H9 (cell line): ENCODE data around the gene SNORC. TPM values are rescaled to one million over a fixed set of nuclear protein-coding genes. Genes with fewer than 3 reads are reported as not detected.
A peak's percentile ranks its signal among the peaks of the same experiment; 100 is the strongest.

Source experiments
- DNase-seq: peaks from one replicate; pipeline ENCODE4 v3.0.0-alpha.2; 2017
- H2AFZ ChIP-seq: one replicate; pipeline ENCODE4 v1.6.1; 2013; ENCODE audit warnings: mild to moderate bottlenecking, low read length, control low read depth, moderate library complexity
- H2AK5ac ChIP-seq: 2 replicates; pipeline ENCODE4 v1.6.1; 2013; ENCODE audit warnings: low read length, control low read depth, mixed read lengths; ENCODE audit not compliant: insufficient read length
- H2BK120ac ChIP-seq: one replicate; pipeline ENCODE4 v1.6.1; 2013; ENCODE audit warnings: low read depth, mild to moderate bottlenecking, low read length, control low read depth, inconsistent platforms; ENCODE audit not compliant: poor library complexity, severe bottlenecking
- H2BK12ac ChIP-seq: 2 replicates; pipeline ENCODE4 v1.6.1; 2013; ENCODE audit warnings: low read length, control low read depth, mixed read lengths, low read depth; ENCODE audit not compliant: insufficient read length
- H2BK15ac ChIP-seq: 2 replicates; pipeline ENCODE4 v1.6.1; 2013; ENCODE audit warnings: low read depth, low read length, control low read depth
- H2BK20ac ChIP-seq: one replicate; pipeline ENCODE4 v1.6.1; 2013; ENCODE audit warnings: low read depth, mild to moderate bottlenecking, low read length, control low read depth, inconsistent platforms; ENCODE audit not compliant: poor library complexity, severe bottlenecking
- H2BK5ac ChIP-seq: 2 replicates; pipeline ENCODE4 v1.6.1; 2013; ENCODE audit warnings: low read length, control low read depth, mixed read lengths; ENCODE audit not compliant: insufficient read length
- H3K14ac ChIP-seq: 2 replicates; pipeline ENCODE4 v1.6.1; 2013; ENCODE audit warnings: low read length, control low read depth; ENCODE audit not compliant: insufficient read depth
- H3K18ac ChIP-seq: 2 replicates; pipeline ENCODE4 v1.6.1; 2013; ENCODE audit warnings: low read depth, mild to moderate bottlenecking, mixed read lengths, low read length, control low read depth; ENCODE audit not compliant: insufficient read length
- H3K23ac ChIP-seq: 2 replicates; pipeline ENCODE4 v1.6.1; 2013; ENCODE audit warnings: low read length, control low read depth, mixed read lengths, low read depth; ENCODE audit not compliant: insufficient read length
- H3K23me2 ChIP-seq: 2 replicates; pipeline ENCODE4 v1.6.1; 2013; ENCODE audit warnings: low read depth, mild to moderate bottlenecking, mixed read lengths, low read length, control low read depth; ENCODE audit not compliant: insufficient read length, poor library complexity, severe bottlenecking
- H3K27ac ChIP-seq: 2 replicates; pipeline ENCODE4 v1.5.1; 2013; ENCODE audit warnings: low read length, control low read depth, mixed read lengths, low read depth; ENCODE audit not compliant: insufficient read length
- H3K27me3 ChIP-seq: 2 replicates; pipeline ENCODE4 v1.6.1; 2013; ENCODE audit warnings: low read length, control low read depth, inconsistent platforms; ENCODE audit not compliant: insufficient read depth
- H3K4ac ChIP-seq: 2 replicates; pipeline ENCODE4 v1.6.1; 2013; ENCODE audit warnings: low read depth, mild to moderate bottlenecking, control low read depth, inconsistent platforms, low read length, moderate library complexity
- H3K4me1 ChIP-seq: 2 replicates; pipeline ENCODE4 v1.6.1; 2013; ENCODE audit warnings: low read length, control low read depth, inconsistent platforms; ENCODE audit not compliant: insufficient read depth
- H3K4me2 ChIP-seq: 2 replicates; pipeline ENCODE4 v1.6.1; 2013; ENCODE audit warnings: low read length, control low read depth, mixed read lengths; ENCODE audit not compliant: insufficient read length, insufficient read depth
- H3K56ac ChIP-seq: 2 replicates; pipeline ENCODE4 v1.6.1; 2013; ENCODE audit warnings: low read depth, mild to moderate bottlenecking, mixed read lengths, low read length, control low read depth; ENCODE audit not compliant: insufficient read length
- H3K79me1 ChIP-seq: 2 replicates; pipeline ENCODE4 v1.6.1; 2013; ENCODE audit warnings: low read depth, mild to moderate bottlenecking, moderate library complexity, low read length, control low read depth, inconsistent platforms; ENCODE audit not compliant: insufficient read depth, poor library complexity, severe bottlenecking
- H3K79me2 ChIP-seq: 2 replicates; pipeline ENCODE4 v1.6.1; 2013; ENCODE audit warnings: low read length, control low read depth, inconsistent platforms; ENCODE audit not compliant: insufficient read depth
- H3K9ac ChIP-seq: 2 replicates; pipeline ENCODE4 v1.6.1; 2013; ENCODE audit warnings: low read length, control low read depth, mixed read lengths; ENCODE audit not compliant: insufficient read length; ENCODE audit errors: extremely low read depth
- H3K9me3 ChIP-seq: one replicate; pipeline ENCODE4 v1.6.1; 2013; ENCODE audit warnings: low read depth, low read length, inconsistent platforms; ENCODE audit not compliant: control insufficient read depth
- H3T11ph ChIP-seq: one replicate; pipeline ENCODE4 v1.6.1; 2013; ENCODE audit warnings: mild to moderate bottlenecking, low read length, control low read depth, inconsistent platforms
- H4K20me1 ChIP-seq: one replicate; pipeline ENCODE4 v1.6.1; 2013; ENCODE audit not compliant: control insufficient read depth, insufficient read length, insufficient read depth
- H4K5ac ChIP-seq: 2 replicates; pipeline ENCODE4 v1.6.1; 2013; ENCODE audit warnings: low read depth, mild to moderate bottlenecking, mixed read lengths, low read length, control low read depth; ENCODE audit not compliant: insufficient read length
- H4K8ac ChIP-seq: replicated peaks from 2 replicates; pipeline ENCODE4 v1.6.1; 2013; ENCODE audit warnings: low read length, control low read depth, mixed read lengths, low read depth; ENCODE audit not compliant: insufficient read length
- H4K91ac ChIP-seq: 2 replicates; pipeline ENCODE4 v1.6.1; 2013; ENCODE audit warnings: low read depth, mild to moderate bottlenecking, moderate library complexity, mixed read lengths, low read length, control low read depth; ENCODE audit not compliant: insufficient read length
- H3K27ac Mint-ChIP-seq, 3 experiments: 2 replicates in 2 of 3; 3 replicates in 1 of 3; pipeline ENCODE4 v1.8.0; 2020 to 2021; ENCODE audit warnings: mixed read lengths in 3 of 3, mild to moderate bottlenecking in 1 of 3, moderate library complexity in 1 of 3
- H3K27me3 Mint-ChIP-seq: 2 replicates; pipeline ENCODE4 v1.8.0; 2021; ENCODE audit warnings: low read depth, mild to moderate bottlenecking, moderate library complexity, mixed read lengths
- H3K36me3 Mint-ChIP-seq, 3 experiments: 2 replicates in 2 of 3; 3 replicates in 1 of 3; pipeline ENCODE4 v1.8.0; 2020 to 2021; ENCODE audit warnings: low read depth in 3 of 3, mixed read lengths in 3 of 3; ENCODE audit not compliant: insufficient read depth in 1 of 3
- H3K4me1 Mint-ChIP-seq, 2 experiments: 2 replicates each; pipeline ENCODE4 v1.8.0; 2020; ENCODE audit warnings: mixed read lengths in 2 of 2
- H3K4me3 Mint-ChIP-seq, 2 experiments: 2 replicates in 1 of 2; 3 replicates in 1 of 2; pipeline ENCODE4 v1.8.0; 2020 to 2021; ENCODE audit warnings: mild to moderate bottlenecking in 2 of 2, mixed read lengths in 2 of 2, moderate library complexity in 1 of 2
- H3K9me3 Mint-ChIP-seq, 2 experiments: 2 replicates in 1 of 2; 3 replicates in 1 of 2; pipeline ENCODE4 v1.8.0; 2020; ENCODE audit warnings: mild to moderate bottlenecking in 2 of 2, mixed read lengths in 2 of 2, moderate library complexity in 1 of 2
- WGBS: extraction: QIAGEN DNeasy Blood & Tissue Kit; methylation state at CpG from one replicate; pipeline ENCODE4 v1.1.7; 2013; ENCODE audit warnings: missing lambda C conversion rate, low lambda C conversion rate, mixed read lengths; ENCODE audit not compliant: insufficient read length; ENCODE audit errors: extremely low coverage; 5-methylcytosine and 5-hydroxymethylcytosine counted together
- total RNA-seq: library from RNA; stranded (reverse); gene quantifications from 2 replicates; pipeline ENCODE4 v1.2.1, GENCODE V29; 2021
- TF ChIP-seq, protein P1 (sequence below): fragments of 200-600 bp; sonication (generic); conservative IDR thresholded peaks from 3 replicates; pipeline ENCODE4 v1.8.0; 2021; ENCODE audit warnings: antibody characterized with exemption, mild to moderate bottlenecking

Gene SNORC
- total RNA-seq, 1 experiment from 2014 or later, result 1.1 TPM

DNA sequence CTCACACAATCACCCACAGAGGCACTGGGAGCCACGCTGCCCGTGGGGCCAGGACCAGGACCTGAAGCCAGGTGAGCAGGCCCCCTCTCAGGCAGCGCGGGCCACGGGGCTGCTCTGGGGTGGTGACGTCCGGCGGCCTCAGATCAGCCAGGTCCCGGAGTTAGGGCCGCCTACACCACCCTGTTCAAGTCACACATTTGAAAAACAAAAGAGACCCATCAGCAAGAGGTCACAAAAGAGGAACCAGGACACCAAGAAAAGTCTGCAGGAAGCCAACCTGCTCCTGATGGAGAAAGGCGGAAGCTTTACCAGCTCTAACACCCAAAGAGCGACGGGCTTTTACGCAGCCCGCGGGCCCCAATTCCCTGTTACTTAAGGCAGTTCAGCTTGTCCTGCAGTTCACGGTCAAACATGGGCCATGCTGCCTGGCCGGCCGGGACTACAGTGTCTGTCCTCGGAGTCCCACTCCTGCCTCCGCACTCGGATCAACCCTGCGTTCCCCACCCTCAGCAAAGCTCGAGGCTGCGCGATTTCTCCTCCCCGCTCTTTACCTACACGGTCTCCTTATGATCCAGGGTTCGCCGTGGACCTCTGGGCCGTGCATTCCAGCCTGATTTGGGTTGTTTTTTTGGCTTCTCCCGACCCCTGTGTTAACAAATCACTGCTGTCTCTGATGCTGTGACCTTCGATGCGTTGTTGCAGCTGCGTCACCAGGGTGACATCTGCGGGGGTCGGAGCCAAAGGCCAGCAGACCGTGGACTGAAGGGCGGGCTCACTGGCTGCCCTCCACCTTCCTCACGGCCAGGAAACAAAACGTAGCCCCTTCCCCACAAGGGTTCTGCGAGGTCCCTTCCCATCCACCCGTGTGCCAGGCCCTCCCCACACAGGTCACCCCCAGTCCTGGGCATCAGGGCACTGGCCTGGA, 31.0 kb downstream of the SNORC start:
- Mint-ChIP-seq H3K36me3 (no peaks in the 10 kb centered on the region; a peak in 2 of 7 replicates), H3K4me3 (peak overlapping the region in 1 of 2 experiments; percentile 35; a peak in 2 of 5 replicates), H3K9me3 (peaks cover 2 to 9% of the 10 kb centered on the region in 2 experiments; a peak in 3 of 5 replicates), H3K4me1 (peaks cover 5 to 11% of the 10 kb centered on the region in 2 experiments), H3K27ac (no peak overlapping the region), H3K27me3 (peaks cover 1% of the 10 kb centered on the region)
- H2BK12ac ChIP-seq, result no peak overlapping the region
- H3K23ac ChIP-seq, result no peak overlapping the region
- no peak overlapping the region for H2AK5ac ChIP-seq
- H3K79me2 ChIP-seq, result no peaks in the 10 kb centered on the region
- no peaks in the 10 kb centered on the region; the same call in 1 of the 2 replicates for H3K4me1 ChIP-seq
- H4K8ac ChIP-seq, result no peak overlapping the region
- peak overlapping the region; percentile 38 for H3K4me2 ChIP-seq
- peak overlapping the region; percentile 78 for H3K14ac ChIP-seq
- no peak overlapping the region for H4K5ac ChIP-seq
- TF ChIP-seq, protein P1, sequence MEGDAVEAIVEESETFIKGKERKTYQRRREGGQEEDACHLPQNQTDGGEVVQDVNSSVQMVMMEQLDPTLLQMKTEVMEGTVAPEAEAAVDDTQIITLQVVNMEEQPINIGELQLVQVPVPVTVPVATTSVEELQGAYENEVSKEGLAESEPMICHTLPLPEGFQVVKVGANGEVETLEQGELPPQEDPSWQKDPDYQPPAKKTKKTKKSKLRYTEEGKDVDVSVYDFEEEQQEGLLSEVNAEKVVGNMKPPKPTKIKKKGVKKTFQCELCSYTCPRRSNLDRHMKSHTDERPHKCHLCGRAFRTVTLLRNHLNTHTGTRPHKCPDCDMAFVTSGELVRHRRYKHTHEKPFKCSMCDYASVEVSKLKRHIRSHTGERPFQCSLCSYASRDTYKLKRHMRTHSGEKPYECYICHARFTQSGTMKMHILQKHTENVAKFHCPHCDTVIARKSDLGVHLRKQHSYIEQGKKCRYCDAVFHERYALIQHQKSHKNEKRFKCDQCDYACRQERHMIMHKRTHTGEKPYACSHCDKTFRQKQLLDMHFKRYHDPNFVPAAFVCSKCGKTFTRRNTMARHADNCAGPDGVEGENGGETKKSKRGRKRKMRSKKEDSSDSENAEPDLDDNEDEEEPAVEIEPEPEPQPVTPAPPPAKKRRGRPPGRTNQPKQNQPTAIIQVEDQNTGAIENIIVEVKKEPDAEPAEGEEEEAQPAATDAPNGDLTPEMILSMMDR, result no peak
- H3T11ph ChIP-seq, result no peak overlapping the region
- H4K91ac ChIP-seq, result no peak overlapping the region
- H3K23me2 ChIP-seq, result no peaks in the 10 kb centered on the region
- H2BK5ac ChIP-seq, result no peak overlapping the region
- no peaks in the 10 kb centered on the region for H3K9me3 ChIP-seq
- WGBS, result no CpG with 5 or more reads among the region's 43 CpGs
- no peak overlapping the region for H2BK20ac ChIP-seq
- H3K56ac ChIP-seq, result no peak overlapping the region
- no peak overlapping the region for H2AFZ ChIP-seq
- peak; percentile 67 for DNase-seq
- H3K18ac ChIP-seq, result no peak overlapping the region
- H2BK15ac ChIP-seq, result no peak overlapping the region
- H3K4ac ChIP-seq, result no peak overlapping the region
- H3K27ac ChIP-seq, result no peak overlapping the region
- no peaks in the 10 kb centered on the region for H3K79me1 ChIP-seq
- no peaks in the 10 kb centered on the region for H4K20me1 ChIP-seq
- no peak overlapping the region for H3K9ac ChIP-seq
- peaks cover 11% of the 10 kb centered on the region; the same call in 1 of the 2 replicates for H3K27me3 ChIP-seq
- H2BK120ac ChIP-seq, result no peak overlapping the region
